ENCODE measurements around the gene NKX3-2.

- TF ChIP-seq CTCF (IDR thresholded peaks at IDR 0.05; ENCODE audit: insufficient read depth, low read length, poor library complexity, severe bottlenecking) (no peak), EZH2phosphoT487 (conservative IDR thresholded peaks at IDR 0.05; ENCODE audit: low read length) (no peak)
These were observed 7.7 kb downstream of the NKX3-2 start for GRCh38 chr4:13536607-13537006.

Measured in SU-DHL-6 (cell line).